ENCODE measurements around the gene MIPOL1. TPM values are rescaled to one million over a fixed set of nuclear protein-coding genes. Genes with fewer than 3 reads are reported as not detected.

MIPOL1 gene
- total and polyA plus RNA-seq, 2 of the 13 experiments (the other 11 are each of a cell fraction or from before 2014, with no cell fraction given): 8.6 to 34.2 TPM

GRCh38 chr14:37546621-37547447, 349.1 kb downstream of the MIPOL1 start (continued):
- TF ChIP-seq HINFP (CRISPR knock-in tag; IDR thresholded peaks at IDR 0.05; ENCODE audit: low read depth): no peak; the same call in 1 of the 2 replicates
- no peak; the same call in 1 of the 2 replicates for TF ChIP-seq RFX3 (CRISPR knock-in tag; IDR thresholded peaks at IDR 0.05)
- no peak for TF ChIP-seq CC2D1A (CRISPR knock-in tag; IDR thresholded peaks at IDR 0.05)
- peak; percentile 86 for TF ChIP-seq THYN1 (CRISPR knock-in tag; IDR thresholded peaks at IDR 0.05; ENCODE audit: borderline replicate concordance, low read depth)
- no peak for TF ChIP-seq U2AF1 (optimal IDR thresholded peaks at IDR 0.05; ENCODE audit: low read depth, low read length)
- no peak for TF ChIP-seq MZF1 (CRISPR knock-in tag; IDR thresholded peaks at IDR 0.05; ENCODE audit: borderline replicate concordance)
- TF ChIP-seq RAD21 (CRISPR knock-in tag; IDR thresholded peaks at IDR 0.05): peak; percentile 50; the same call in 1 of the 2 replicates
- TF ChIP-seq, protein P1, sequence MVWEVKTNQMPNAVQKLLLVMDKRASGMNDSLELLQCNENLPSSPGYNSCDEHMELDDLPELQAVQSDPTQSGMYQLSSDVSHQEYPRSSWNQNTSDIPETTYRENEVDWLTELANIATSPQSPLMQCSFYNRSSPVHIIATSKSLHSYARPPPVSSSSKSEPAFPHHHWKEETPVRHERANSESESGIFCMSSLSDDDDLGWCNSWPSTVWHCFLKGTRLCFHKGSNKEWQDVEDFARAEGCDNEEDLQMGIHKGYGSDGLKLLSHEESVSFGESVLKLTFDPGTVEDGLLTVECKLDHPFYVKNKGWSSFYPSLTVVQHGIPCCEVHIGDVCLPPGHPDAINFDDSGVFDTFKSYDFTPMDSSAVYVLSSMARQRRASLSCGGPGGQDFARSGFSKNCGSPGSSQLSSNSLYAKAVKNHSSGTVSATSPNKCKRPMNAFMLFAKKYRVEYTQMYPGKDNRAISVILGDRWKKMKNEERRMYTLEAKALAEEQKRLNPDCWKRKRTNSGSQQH (CRISPR knock-in tag; IDR thresholded peaks at IDR 0.05; ENCODE audit: low read depth): no peak; the same call in 1 of the 2 replicates
- peak; percentile 83 for TF ChIP-seq YEATS4 (CRISPR knock-in tag; IDR thresholded peaks at IDR 0.05; ENCODE audit: borderline replicate concordance)
- TF ChIP-seq TEAD2 (CRISPR knock-in tag; IDR thresholded peaks at IDR 0.05): peak; percentile 83; the same call in 1 of the 2 replicates
- TF ChIP-seq ZNF276 (CRISPR knock-in tag; IDR thresholded peaks at IDR 0.05; ENCODE audit: low read depth): no peak
- TF ChIP-seq RXRB (CRISPR knock-in tag; IDR thresholded peaks at IDR 0.05; ENCODE audit: borderline replicate concordance): peak; percentile 95
- TF ChIP-seq, protein P2, sequence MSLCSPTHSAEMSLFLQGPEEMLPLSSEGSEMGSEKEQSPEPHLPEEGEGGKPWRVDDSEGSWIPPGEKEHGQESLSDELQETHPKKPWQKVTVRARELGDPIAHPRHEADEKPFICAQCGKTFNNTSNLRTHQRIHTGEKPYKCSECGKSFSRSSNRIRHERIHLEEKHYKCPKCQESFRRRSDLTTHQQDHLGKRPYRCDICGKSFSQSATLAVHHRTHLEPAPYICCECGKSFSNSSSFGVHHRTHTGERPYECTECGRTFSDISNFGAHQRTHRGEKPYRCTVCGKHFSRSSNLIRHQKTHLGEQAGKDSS (CRISPR knock-in tag; IDR thresholded peaks at IDR 0.05; ENCODE audit: borderline replicate concordance, low read depth): no peak
- TF ChIP-seq ZNF839 (CRISPR knock-in tag; IDR thresholded peaks at IDR 0.05; ENCODE audit: borderline replicate concordance): no peak
- TF ChIP-seq ZNF337 (CRISPR knock-in tag; IDR thresholded peaks at IDR 0.05; ENCODE audit: borderline replicate concordance, low read depth): peak; percentile 88; the same call in 1 of the 2 replicates
- no peak for TF ChIP-seq NFKB2 (CRISPR knock-in tag; IDR thresholded peaks at IDR 0.05; ENCODE audit: borderline replicate concordance)
- peak; percentile 94 for TF ChIP-seq KDM3A (CRISPR knock-in tag; IDR thresholded peaks at IDR 0.05; ENCODE audit: low read depth)
- TF ChIP-seq, protein P3, sequence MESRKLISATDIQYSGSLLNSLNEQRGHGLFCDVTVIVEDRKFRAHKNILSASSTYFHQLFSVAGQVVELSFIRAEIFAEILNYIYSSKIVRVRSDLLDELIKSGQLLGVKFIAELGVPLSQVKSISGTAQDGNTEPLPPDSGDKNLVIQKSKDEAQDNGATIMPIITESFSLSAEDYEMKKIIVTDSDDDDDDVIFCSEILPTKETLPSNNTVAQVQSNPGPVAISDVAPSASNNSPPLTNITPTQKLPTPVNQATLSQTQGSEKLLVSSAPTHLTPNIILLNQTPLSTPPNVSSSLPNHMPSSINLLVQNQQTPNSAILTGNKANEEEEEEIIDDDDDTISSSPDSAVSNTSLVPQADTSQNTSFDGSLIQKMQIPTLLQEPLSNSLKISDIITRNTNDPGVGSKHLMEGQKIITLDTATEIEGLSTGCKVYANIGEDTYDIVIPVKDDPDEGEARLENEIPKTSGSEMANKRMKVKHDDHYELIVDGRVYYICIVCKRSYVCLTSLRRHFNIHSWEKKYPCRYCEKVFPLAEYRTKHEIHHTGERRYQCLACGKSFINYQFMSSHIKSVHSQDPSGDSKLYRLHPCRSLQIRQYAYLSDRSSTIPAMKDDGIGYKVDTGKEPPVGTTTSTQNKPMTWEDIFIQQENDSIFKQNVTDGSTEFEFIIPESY (CRISPR knock-in tag; IDR thresholded peaks at IDR 0.05): no peak
